Smooth muscle cell (in vitro differentiated cells): Measurements from ENCODE around the gene PIP5K1B. TPM values are rescaled to one million over a fixed set of nuclear protein-coding genes. Genes with fewer than 3 reads are reported as not detected.
A peak's percentile ranks its signal among the peaks of the same experiment; 100 is the strongest.

ENCODE experiments used
- DNase-seq: peaks from one replicate; lab custom pipeline; 2025; ENCODE audit not compliant: unreplicated experiment; lab: John Stamatoyannopoulos, UW
- H2AFZ ChIP-seq: fragments of 200-600 bp; sonication (generic); 2 replicates; pipeline ENCODE4 v1.6.0; 2016; ENCODE audit warnings: antibody characterized with exemption, low read depth, mild to moderate bottlenecking
- H3F3A ChIP-seq: fragments of 200-600 bp; sonication (generic); 2 replicates; pipeline ENCODE4 v1.6.0; 2017; ENCODE audit warnings: antibody characterized with exemption, low read depth
- H3K27ac ChIP-seq: fragments of 200-600 bp; sonication (generic); 2 replicates; pipeline ENCODE4 v1.5.1; 2016; ENCODE audit warnings: low read depth, mild to moderate bottlenecking
- H3K27me3 ChIP-seq: fragments of 200-600 bp; sonication (generic); 2 replicates; pipeline ENCODE4 v1.6.1; 2016; ENCODE audit warnings: low read depth, mild to moderate bottlenecking
- H3K36me3 ChIP-seq: fragments of 200-600 bp; sonication (generic); 2 replicates; pipeline ENCODE4 v1.5.1; 2016; ENCODE audit warnings: low read depth
- H3K4me1 ChIP-seq: fragments of 200-600 bp; sonication (generic); 2 replicates; pipeline ENCODE4 v1.5.1; 2016; ENCODE audit warnings: low read depth
- H3K4me2 ChIP-seq: fragments of 200-600 bp; sonication (generic); 2 replicates; pipeline ENCODE4 v1.6.0; 2016; ENCODE audit warnings: mild to moderate bottlenecking
- H3K4me3 ChIP-seq: fragments of 200-600 bp; sonication (generic); 2 replicates; pipeline ENCODE4 v1.5.1; 2016; ENCODE audit warnings: mild to moderate bottlenecking
- H3K79me2 ChIP-seq: fragments of 200-600 bp; sonication (generic); 2 replicates; pipeline ENCODE4 v1.6.0; 2016; ENCODE audit warnings: low read depth, mild to moderate bottlenecking
- H3K9ac ChIP-seq: fragments of 200-600 bp; sonication (generic); 2 replicates; pipeline ENCODE4 v1.6.0; 2016; ENCODE audit warnings: low read depth
- H3K9me3 ChIP-seq: fragments of 200-600 bp; sonication (generic); replicated peaks from 2 replicates; pipeline ENCODE4 v1.5.1; 2016; ENCODE audit warnings: low read depth
- H4K20me1 ChIP-seq: fragments of 200-600 bp; sonication (generic); 2 replicates; pipeline ENCODE4 v1.6.0; 2016; ENCODE audit warnings: low read depth
- WGBS: methylation state at CpG from one replicate; pipeline ENCODE4 v1.1.7; 2016; ENCODE audit warnings: low lambda C conversion rate; 5-methylcytosine and 5-hydroxymethylcytosine counted together
- polyA plus RNA-seq: library from polyadenylated mRNA; unstranded; fragments of >200 nt; fragmentation: Nextera tagmentation; extraction: Ambion mirVana; gene quantifications from 2 replicates; pipeline ENCODE4 v1.2.1, GENCODE V29; 2016
- total RNA-seq: library from RNA; depleted of rRNA; stranded (reverse); fragments of >200 nt; gene quantifications from 2 replicates; pipeline ENCODE4 v1.2.3, GENCODE V29; 2014
- TF ChIP-seq, protein P1 (sequence below): fragments of 200-600 bp; sonication (generic); IDR thresholded peaks from 2 replicates; pipeline ENCODE4 v1.5.1; 2017; ENCODE audit warnings: borderline replicate concordance, mild to moderate bottlenecking, antibody characterized with exemption; ENCODE audit not compliant: insufficient read depth, poor library complexity, severe bottlenecking

The PIP5K1B gene
- total and polyA plus RNA-seq, 2 experiments from 2014 or later = not detected

DNA sequence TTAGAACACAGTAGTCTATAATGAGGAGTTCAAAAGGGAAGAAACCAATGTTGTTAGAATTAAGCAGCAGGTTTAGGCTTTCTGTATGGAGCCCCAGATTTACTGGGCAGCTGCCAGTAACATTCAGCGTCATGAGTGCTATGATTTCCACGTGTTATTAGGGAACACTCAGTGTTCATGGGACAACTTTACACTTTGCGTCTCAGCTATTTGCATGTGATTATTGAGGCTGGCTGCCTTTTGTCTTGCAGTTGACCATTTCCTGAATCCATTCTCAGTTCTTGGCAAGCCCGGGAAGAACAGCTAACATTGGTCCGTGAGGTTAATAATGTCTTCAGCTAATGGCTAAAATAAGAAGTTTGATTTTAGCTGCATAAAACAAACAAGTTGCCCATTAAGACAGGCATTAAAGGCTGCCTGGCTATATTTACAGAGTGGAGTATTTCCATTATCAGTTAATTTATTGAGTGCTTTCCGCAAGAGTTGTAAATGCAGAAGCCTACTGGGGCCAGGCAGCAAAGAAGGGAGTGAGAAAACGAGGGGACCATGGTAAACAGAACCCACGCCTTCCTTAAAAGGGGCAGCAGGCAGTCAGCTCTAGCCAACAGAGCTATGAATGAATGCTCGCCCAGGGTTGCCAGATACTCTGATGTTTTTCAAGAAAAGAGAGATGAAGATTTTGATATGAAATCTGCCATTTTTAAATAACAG, 120.9 kb downstream of the PIP5K1B start:
- TF ChIP-seq, protein P1, sequence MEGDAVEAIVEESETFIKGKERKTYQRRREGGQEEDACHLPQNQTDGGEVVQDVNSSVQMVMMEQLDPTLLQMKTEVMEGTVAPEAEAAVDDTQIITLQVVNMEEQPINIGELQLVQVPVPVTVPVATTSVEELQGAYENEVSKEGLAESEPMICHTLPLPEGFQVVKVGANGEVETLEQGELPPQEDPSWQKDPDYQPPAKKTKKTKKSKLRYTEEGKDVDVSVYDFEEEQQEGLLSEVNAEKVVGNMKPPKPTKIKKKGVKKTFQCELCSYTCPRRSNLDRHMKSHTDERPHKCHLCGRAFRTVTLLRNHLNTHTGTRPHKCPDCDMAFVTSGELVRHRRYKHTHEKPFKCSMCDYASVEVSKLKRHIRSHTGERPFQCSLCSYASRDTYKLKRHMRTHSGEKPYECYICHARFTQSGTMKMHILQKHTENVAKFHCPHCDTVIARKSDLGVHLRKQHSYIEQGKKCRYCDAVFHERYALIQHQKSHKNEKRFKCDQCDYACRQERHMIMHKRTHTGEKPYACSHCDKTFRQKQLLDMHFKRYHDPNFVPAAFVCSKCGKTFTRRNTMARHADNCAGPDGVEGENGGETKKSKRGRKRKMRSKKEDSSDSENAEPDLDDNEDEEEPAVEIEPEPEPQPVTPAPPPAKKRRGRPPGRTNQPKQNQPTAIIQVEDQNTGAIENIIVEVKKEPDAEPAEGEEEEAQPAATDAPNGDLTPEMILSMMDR = no peak
- no peaks in the 10 kb centered on the region for H3K27me3 ChIP-seq
- H3K4me2 ChIP-seq = no peak overlapping the region

DNA sequence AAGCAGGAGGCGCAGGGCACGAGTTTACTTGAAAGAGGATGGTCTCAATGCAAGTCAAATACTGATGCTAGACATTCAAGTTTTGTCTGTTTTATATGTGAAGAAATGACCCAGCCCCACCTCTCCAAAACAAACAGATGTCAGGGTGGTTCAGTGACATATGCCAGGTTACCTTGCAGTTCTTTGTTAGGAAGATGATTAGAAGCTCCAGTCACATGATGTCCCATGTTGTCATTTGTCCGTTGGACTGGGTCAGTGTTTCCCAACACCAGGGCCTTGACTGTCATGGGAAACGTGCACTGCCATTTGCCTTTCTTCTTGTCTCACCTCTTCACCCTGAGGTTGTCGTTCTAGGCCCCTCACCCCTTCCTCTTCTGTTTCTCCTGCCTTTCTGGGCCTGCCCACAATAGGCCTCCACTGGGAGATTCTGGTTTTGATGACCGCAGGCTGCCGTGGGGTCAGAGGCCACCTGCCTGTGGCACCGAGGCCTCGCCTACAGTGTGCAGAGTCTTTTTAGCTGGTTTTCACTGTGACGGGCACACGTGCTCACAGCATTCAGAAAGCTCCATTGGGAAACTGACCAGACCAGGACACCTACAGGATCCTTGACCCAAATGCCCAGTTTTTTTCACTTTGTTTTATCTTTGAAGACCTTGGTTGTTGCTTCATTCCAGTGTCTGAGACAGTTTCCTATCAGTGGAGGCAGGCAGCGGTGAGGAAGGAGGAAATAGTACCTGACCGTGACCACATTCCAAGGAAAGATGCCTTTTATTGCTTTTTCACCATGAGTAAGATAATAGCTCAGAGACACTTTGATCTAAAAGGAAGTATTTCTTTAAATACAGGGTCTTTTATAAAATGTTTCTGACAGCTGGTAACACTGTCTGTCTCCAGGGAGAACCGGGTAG, 123.1 kb downstream of the PIP5K1B start:
- TF ChIP-seq, protein P1 = no peak
- no peak overlapping the region for H3K4me3 ChIP-seq

More for the DNA sequence above, 120.9 kb downstream of the PIP5K1B start:
- 50% methylated on average over 9 of the region's 9 CpGs for WGBS
- peak overlapping the region; percentile 0 for H2AFZ ChIP-seq
- H3F3A ChIP-seq = no peaks in the 10 kb centered on the region
- H3K9me3 ChIP-seq = no peaks in the 10 kb centered on the region
- H3K4me1 ChIP-seq = peaks cover 11% of the 10 kb centered on the region
- no peaks in the 10 kb centered on the region for H3K79me2 ChIP-seq
- no peak for DNase-seq
- H3K4me3 ChIP-seq = no peak overlapping the region
- no peaks in the 10 kb centered on the region for H3K36me3 ChIP-seq
- H3K27ac ChIP-seq = no peak overlapping the region
- H4K20me1 ChIP-seq = no peaks in the 10 kb centered on the region
- H3K9ac ChIP-seq = no peak overlapping the region

DNA sequence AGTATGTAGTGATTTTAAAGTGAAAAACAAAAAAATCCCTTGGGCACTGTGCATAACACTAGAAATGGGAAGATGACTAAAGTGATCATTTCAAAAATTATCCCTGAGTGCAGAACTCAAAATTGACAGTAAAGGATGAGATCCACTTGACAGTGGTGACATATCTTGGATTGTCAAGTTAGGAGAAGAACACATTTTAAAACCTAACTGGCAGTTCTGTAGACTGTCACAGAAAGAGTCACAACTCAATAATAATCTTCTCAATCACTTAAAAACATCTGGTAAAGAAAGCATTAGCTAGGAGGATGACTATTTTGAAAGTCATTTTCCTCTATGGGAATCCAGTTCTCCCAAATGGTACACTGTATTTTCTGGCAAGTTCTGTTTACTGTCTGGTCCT, 127.1 kb downstream of the PIP5K1B start:
- Histone ChIP-seq H3K4me1 (peaks cover 13% of the 10 kb centered on the region), H3K27ac (no peak overlapping the region), H3K79me2 (no peaks in the 10 kb centered on the region), H3F3A (no peaks in the 10 kb centered on the region), H3K4me3 (no peak overlapping the region), H3K27me3 (no peaks in the 10 kb centered on the region), H3K9ac (no peak overlapping the region), H3K36me3 (no peaks in the 10 kb centered on the region), H3K4me2 (no peak overlapping the region), H2AFZ (no peak overlapping the region), H3K9me3 (no peaks in the 10 kb centered on the region), H4K20me1 (no peaks in the 10 kb centered on the region)
- no peak for DNase-seq
- TF ChIP-seq, protein P1 = no peak

More for the DNA sequence above, 123.1 kb downstream of the PIP5K1B start:
- peaks cover 13% of the 10 kb centered on the region for H3K4me1 ChIP-seq
- H3K9me3 ChIP-seq = no peaks in the 10 kb centered on the region
- no peaks in the 10 kb centered on the region for H3K27me3 ChIP-seq
- no peaks in the 10 kb centered on the region for H3K36me3 ChIP-seq
- no peak overlapping the region for H2AFZ ChIP-seq
- no peak for DNase-seq
- H3K27ac ChIP-seq = no peak overlapping the region
- no peak overlapping the region for H3K9ac ChIP-seq
- H3K4me2 ChIP-seq = no peak overlapping the region
- WGBS = 93% methylated on average over 14 of the region's 14 CpGs
- H4K20me1 ChIP-seq = no peaks in the 10 kb centered on the region
- H3F3A ChIP-seq = no peaks in the 10 kb centered on the region
- H3K79me2 ChIP-seq = no peaks in the 10 kb centered on the region
